SIG-M5 treated with dmso at 0.1 percent for 504 hours (cell line): ENCODE results near the gene GNAZ.

Experiments
- DNase-seq: peaks from one replicate; lab custom pipeline; 2025; ENCODE audit not compliant: unreplicated experiment; lab: John Stamatoyannopoulos, UW

Gene GNAZ

GRCh38 chr22:23151827-23152226 lies 81.5 kb downstream of the GNAZ start:
- DNase-seq: no peak

GRCh38 chr22:23152238-23153114 lies 82.2 kb downstream of the GNAZ start:
- DNase-seq: no peak

GRCh38 chr22:23153994-23154393 lies 83.7 kb downstream of the GNAZ start:
- DNase-seq: no peak

GRCh38 chr22:23154461-23154860 lies 84.1 kb downstream of the GNAZ start:
- no peak for DNase-seq

- DNase-seq: no peak
Measured at GRCh38 chr22:23155143-23155542, 84.8 kb downstream of the GNAZ start.

- DNase-seq: no peak
Measured at GRCh38 chr22:23155831-23156230, 85.5 kb downstream of the GNAZ start.

- no peak for DNase-seq
Measured at GRCh38 chr22:23156286-23156685, 86.0 kb downstream of the GNAZ start.

- no peak for DNase-seq
Measured at GRCh38 chr22:23157560-23158515, 87.5 kb downstream of the GNAZ start.

GRCh38 chr22:23158516-23159290 lies 88.4 kb downstream of the GNAZ start:
- DNase-seq: no peak

GRCh38 chr22:23159291-23159630 lies 88.9 kb downstream of the GNAZ start:
- DNase-seq: no peak

GRCh38 chr22:23161029-23161428 lies 90.7 kb downstream of the GNAZ start:
- no peak for DNase-seq

- DNase-seq: no peak
Measured at GRCh38 chr22:23161574-23161973, 91.3 kb downstream of the GNAZ start.

GRCh38 chr22:23163665-23164064 lies 93.3 kb downstream of the GNAZ start:
- DNase-seq: no peak

GRCh38 chr22:23164091-23164490 lies 93.8 kb downstream of the GNAZ start:
- no peak for DNase-seq

- no peak for DNase-seq
Measured at GRCh38 chr22:23166042-23166831, 95.9 kb downstream of the GNAZ start.

GRCh38 chr22:23166841-23167616 lies 96.7 kb downstream of the GNAZ start:
- DNase-seq: no peak

- no peak for DNase-seq
Measured at GRCh38 chr22:23168391-23169042, 98.2 kb downstream of the GNAZ start.

GRCh38 chr22:23169043-23169406 lies 98.7 kb downstream of the GNAZ start:
- DNase-seq: no peak
